ENCODE data around the gene CCDC146. TPM values are rescaled to one million over a fixed set of nuclear protein-coding genes. Genes with fewer than 3 reads are reported as not detected.
A peak's percentile ranks its signal among the peaks of the same experiment; 100 is the strongest.
"Not testable (repeated sequence)": the region's sequence is repeated elsewhere in the genome, so short reads cannot be mapped to it uniquely, and the experiment has no call there.

CCDC146 gene
- total RNA-seq, 1 experiment from 2014 or later, result 3.3 TPM

DNA sequence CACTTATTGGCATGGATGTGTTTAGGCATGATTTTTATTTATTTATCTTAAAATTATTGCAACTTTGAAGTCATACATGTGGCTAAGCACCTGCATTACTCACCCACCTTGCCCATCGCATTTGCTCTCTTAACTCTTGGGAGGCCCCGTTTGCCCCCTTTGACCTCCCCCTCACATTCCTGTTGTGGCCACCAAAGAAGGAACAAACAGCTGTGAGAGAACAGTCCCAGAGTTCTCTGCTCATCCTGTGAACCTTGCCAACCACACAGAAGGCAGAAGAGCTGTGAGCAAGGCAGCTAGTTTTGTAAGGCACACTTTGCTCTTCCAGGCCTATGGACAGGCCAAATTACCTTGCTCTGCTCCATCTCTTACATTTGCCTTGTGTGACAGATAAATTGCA is 100.8 kb downstream of the CCDC146 start:
- in situ Hi-C loops (cut with HindIII; ENCODE audit: low pct_unique_long_range_greater_than_20kb, low sequenced_read_pairs), result no loop called here
- DNase-seq (ENCODE audit: low read depth), result no peak

DNA sequence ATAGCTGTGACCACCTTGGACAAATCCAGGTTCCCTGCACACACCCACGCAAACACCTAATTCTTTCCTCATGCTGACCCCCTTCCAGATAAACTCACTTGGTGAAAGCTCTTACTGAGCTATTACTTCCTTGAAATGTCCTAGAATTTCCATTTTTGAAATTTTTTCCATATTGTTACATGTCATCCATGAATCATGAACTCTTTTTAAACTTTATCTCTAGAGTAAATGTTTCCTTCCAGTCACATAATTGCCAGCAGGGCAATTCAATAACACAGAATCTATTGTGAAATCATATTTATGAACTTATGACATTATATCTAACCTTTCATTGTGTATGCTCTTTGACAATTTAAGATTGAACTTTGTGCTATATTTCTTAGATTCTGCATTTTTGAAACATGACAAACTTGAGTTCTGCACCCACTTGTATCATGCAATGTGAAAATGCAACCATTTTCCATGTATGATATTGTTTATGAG is 104.0 kb downstream of the CCDC146 start:
- DNase-seq (ENCODE audit: low read depth), result no peak
- in situ Hi-C loops (cut with HindIII; ENCODE audit: low pct_unique_long_range_greater_than_20kb, low sequenced_read_pairs), result no loop called here

DNA sequence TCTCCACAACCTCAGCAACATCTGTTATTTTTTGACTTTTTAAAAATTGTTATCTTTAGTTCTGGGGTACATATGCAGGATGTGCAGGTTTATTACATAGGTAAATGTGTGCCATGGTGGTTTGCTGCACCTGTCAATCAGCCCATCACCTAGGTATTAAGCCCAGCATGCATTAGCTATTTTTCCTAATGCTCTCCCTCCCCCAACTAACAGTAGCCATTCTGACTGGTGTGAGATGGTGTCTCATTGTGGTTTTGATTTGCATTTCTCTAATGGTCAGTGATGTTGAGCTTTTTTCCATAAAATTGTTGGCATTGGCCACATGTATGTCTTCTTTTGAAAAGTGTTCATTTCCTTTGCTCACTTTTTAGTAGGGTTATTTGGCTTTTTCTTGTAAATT is 106.4 kb downstream of the CCDC146 start:
- DNase-seq (ENCODE audit: low read depth); in situ Hi-C loops (cut with HindIII; ENCODE audit: low pct_unique_long_range_greater_than_20kb, low sequenced_read_pairs): not testable (repeated sequence)

DNA sequence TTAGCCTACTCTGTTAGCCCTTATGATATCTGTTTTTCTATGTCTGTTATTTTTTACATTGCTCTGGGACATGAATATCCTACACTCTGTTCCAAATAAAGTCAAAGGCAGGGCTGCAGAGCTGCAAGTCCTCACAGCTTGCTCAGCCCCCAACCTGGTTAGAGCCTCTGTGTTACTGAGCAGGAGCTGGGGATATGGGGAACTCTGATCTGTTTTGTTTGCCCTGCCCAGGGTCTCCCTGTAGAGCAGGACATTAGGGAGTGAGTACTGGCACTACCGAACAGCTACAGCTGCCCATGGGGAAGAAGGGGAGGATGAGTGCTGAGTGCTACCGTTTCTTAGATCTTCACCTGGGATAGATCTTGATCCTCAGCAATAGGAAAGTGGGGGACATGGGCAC is 110.1 kb downstream of the CCDC146 start:
- no peak for DNase-seq (ENCODE audit: low read depth)

DNA sequence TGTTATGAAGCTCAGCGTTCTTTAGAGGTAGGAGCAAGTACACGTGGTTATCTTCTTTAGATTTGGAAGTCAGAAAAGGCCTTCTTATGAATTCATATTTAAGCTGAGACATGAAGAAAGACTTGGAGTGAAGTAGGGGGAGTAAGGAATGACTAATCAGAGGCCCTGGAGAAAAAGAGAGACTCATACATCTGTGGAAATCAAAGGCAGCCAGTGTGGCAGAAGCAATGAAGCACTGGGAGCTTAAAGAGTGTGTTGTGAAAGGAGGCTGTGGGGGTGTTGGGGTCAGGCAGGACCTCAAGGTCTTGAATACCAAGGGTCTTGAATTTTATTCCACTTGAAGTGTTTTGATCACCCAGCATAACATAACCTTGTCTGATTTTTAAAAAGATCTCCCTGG is 112.9 kb downstream of the CCDC146 start:
- DNase-seq (ENCODE audit: low read depth), result no peak
- in situ Hi-C loops (cut with HindIII; ENCODE audit: low pct_unique_long_range_greater_than_20kb, low sequenced_read_pairs), result no loop called here

More for the DNA sequence above, 110.1 kb downstream of the CCDC146 start:
- in situ Hi-C loops (cut with HindIII; ENCODE audit: low pct_unique_long_range_greater_than_20kb, low sequenced_read_pairs), result no loop called here

DNA sequence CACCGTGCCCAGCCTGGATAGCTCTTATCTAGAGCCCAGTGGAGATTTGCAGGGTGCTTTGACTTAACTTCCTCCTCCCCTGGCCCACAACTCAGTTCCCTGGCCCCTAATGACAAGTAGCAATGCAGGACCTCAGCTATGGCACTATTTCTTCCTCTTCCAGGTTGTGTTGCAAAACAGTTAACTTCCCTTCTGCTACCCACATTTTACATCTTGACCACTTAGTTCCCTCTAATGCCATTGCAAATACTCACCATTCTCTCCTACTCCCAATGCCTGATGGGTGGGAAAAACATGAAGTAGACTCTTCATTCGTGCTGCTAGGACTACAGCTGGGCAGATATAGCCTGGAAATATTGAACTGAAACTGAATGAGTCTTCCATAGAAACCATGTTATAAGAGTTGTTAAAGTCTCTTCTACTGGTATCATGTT is 116.3 kb downstream of the CCDC146 start:
- in situ Hi-C loops (cut with HindIII; ENCODE audit: low pct_unique_long_range_greater_than_20kb, low sequenced_read_pairs), result no loop called here
- DNase-seq (ENCODE audit: low read depth), result no peak

DNA sequence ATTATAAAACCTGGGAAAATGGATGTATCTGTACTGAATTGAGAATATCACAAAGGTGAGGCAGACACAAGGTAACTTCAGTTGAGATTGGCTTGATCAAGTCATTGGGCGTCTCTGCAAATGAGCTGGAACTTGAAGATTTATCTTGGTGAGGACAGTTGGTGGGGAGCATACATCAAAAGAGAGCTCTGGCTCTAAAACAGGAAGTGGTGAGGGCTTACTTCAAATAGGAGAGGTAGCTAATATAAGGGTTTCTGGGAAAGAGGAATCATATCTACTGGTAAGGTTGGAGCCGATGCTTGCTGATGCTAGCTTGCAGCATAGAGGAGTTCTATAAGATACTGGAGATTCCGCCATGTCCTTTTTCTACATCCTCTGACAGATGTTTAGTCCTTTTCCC is 117.1 kb downstream of the CCDC146 start:
- DNase-seq (ENCODE audit: low read depth), result no peak
- in situ Hi-C loops (cut with HindIII; ENCODE audit: low pct_unique_long_range_greater_than_20kb, low sequenced_read_pairs), result no loop called here

DNA sequence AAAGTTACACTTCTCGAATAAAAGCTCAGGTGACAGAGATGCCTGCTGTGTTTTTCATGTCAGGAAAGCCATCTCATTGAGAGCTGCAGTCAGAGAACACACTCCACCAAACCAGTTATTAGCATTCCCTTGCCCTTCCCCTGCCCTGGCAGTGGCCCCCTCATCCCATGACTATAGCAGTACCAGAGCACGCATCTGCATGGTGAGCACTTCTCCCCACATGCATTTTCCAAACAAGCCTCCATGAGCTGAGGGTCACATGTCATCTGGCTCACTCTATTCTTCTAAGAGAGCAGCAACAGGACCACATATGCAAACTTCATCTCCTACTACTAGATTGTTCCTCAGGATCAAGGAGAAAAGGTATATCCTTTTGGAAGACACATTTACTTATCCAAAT is 119.7 kb downstream of the CCDC146 start:
- in situ Hi-C loops (cut with HindIII; ENCODE audit: low pct_unique_long_range_greater_than_20kb, low sequenced_read_pairs), result no loop called here
- no peak for DNase-seq (ENCODE audit: low read depth)

DNA sequence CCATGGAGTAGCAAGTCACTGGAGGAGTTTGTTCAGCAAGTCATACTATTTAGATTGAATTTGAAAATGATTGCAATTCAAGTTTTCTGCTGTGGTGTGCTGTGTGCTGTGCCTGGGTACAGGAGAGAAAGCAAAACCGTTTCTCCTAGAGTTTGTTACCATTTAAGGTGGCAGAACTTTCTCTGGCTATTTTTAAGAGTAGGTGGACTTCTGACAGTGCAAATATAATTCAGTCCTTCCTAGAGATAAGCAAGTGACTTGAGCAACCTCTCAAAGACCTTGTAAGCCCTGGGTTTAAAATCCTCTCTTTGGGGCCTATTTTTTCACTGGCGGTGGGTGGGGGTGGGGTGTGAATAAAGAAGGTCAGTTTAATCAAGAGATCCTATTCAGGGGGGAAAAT is 120.1 kb downstream of the CCDC146 start:
- in situ Hi-C loops (cut with HindIII; ENCODE audit: low pct_unique_long_range_greater_than_20kb, low sequenced_read_pairs), result no loop called here
- DNase-seq (ENCODE audit: low read depth), result no peak

DNA sequence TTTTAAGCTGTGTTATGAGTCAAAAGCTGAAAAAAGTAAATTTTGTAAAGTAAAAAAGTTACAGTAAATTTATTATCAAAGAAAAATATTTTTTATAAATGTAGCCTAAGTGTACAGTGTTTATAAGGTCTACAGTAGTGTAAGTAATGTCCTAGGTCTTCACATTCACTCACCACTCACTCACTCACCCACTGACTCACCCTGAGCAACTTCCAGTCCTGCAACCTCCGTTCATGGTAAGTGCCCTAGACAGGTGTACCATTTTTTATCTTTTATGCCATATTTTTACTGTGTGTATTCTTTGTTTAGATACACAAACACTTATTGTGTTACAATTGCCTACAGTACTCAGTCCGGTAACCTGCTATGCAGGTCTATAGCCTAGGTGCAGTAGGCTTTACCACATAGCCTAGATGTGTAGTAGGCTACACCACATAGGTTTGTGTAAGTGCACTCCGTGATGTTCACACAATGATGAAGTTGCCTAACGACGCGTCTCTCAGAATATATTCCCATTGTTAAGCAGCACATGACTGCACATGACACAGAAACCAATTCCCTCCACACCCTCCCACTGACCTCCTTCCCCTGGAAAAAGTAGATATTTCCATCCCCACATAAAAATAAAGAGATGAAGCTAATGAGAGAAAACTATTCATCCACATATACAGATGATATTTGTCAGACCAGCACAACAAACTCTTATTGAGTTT is 122.0 kb downstream of the CCDC146 start:
- in situ Hi-C loops (cut with HindIII; ENCODE audit: low pct_unique_long_range_greater_than_20kb, low sequenced_read_pairs), result no loop called here
- DNase-seq (ENCODE audit: low read depth), result no peak

DNA sequence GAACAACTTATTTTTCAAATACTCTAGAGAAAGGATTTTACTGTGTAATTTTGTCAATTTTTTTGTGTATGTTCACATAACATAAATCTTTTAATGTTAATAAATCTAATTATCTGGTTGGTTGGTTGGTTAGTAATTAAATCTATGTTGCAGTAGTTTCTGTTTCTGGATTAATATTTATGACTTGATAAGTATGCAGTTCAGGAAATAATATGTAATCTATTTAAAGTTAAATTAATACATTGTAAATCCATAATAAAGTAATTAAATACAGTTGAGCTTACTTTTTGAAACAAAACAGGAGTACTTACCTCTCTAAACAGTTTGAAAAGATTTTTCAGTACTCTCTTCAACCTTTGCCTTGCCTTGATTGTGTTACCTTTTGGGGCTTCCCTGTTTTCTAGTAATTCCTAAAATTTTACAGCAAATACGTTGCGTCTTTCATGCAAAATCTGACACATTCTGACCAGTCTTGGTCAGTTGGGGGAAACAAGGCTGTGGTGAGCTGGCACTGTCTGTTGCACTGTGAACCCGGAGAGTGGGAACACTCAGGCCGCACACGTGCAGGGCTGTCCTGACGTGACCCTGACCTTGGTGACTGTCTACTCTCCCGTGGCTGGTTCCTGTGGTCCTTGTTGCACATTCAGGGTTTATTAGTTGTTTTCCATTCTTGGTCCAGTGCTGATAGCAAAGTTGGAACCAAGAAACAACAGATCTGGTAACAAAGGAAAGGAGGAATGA is 122.8 kb downstream of the CCDC146 start:
- no peak for DNase-seq (ENCODE audit: low read depth)
- in situ Hi-C loops (cut with HindIII; ENCODE audit: low pct_unique_long_range_greater_than_20kb, low sequenced_read_pairs), result no loop called here

DNA sequence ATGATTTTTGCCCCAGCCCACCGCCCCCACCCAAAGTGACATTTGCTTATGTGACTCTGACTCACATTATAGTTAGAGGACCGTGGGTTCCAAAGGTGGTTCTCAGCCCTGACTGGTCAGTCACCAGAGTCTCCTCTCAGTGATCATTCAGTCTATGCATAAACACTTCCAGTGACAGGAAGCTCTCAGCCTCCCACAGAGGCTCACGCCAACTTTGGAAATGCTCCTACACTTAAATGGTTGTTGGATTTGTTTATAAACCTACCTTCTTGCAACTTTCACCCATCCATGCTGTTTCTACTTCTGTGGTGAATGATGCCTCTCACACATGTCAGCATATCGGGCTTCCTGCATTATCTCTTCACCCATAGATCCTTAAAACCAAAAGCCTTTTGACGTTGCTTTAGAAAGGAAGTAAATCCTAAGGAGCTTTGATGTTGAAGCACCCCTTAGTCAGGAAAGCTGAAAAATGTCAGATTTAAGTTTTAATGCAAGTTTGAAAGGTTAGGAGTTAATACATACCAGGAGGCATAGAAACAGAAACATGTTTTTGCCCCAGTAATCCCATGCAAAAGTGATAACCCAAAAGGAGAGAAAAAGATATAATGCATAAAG is 123.7 kb downstream of the CCDC146 start:
- in situ Hi-C loops (cut with HindIII; ENCODE audit: low pct_unique_long_range_greater_than_20kb, low sequenced_read_pairs), result no loop called here
- DNase-seq (ENCODE audit: low read depth), result no peak

DNA sequence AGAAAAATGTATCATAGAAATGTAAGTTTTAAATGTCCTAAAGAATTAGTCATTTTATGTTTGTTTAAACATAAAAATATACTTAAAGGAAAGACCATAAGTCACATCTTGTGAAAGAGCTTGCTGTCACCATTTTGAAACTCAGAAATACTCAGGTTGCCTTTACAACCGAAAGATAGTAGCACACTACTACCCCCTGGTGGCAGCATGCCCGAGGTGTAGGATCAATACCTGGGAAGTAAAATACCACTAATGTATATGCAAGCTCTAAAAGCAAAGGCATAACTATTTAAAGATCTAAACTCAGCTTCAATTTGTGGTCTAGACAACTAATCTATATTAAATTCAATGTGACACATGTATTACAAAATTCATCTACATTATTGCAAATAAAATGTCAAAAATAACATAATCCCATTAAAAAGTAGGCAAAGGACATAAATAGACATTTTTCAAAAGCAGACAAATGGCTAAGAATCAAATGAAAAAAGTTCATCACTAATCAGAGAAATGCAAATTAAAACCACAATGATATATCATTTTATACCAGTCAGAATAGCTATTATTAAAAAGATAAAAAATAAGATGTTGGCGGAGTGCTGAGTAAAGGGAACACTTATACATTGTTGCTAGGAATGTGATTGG is 124.9 kb downstream of the CCDC146 start:
- in situ Hi-C loops (cut with HindIII; ENCODE audit: low pct_unique_long_range_greater_than_20kb, low sequenced_read_pairs), result no loop called here
- peak; percentile 26 for DNase-seq (ENCODE audit: low read depth)

DNA sequence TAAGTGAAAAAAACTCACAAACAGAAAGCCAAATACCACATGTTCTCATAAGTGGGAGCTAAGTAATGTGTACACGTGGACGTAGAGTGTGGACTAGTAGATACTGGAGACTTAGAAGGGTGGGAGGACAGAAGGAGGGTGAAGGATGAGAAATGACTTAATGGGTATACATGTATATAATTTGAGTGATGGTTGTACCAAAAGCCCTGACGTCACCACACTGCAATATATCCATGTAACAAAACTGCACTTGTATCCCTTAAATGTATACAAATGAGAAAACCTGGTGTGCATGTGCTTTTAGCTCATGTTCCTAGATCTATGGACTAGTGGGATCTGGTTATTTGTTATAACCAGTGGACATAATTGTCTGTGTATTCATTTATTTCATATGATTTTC is 125.7 kb downstream of the CCDC146 start:
- in situ Hi-C loops (cut with HindIII; ENCODE audit: low pct_unique_long_range_greater_than_20kb, low sequenced_read_pairs), result no loop called here

DNA sequence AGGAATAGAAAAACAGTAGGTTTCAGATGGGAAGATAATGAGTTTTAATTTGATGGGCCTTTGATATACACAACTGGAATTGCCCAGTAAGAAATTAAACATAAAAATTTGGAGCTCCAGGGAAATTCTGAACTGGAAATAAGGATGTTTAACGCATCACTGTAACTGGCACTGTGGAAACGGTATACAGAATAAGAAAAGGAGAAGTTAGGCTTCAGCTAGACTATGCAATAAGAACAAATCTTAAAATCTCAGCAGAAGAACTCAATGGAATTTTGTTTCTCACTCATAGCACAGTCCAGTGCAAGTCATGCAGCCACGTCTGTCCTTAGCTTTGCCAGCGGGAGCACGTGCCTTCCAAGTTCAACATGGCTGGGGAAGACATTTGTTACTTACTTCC is 130.1 kb downstream of the CCDC146 start:
- DNase-seq (ENCODE audit: low read depth), result no peak
- in situ Hi-C loops (cut with HindIII; ENCODE audit: low pct_unique_long_range_greater_than_20kb, low sequenced_read_pairs), result no loop called here

More for the DNA sequence above, 125.7 kb downstream of the CCDC146 start:
- no peak for DNase-seq (ENCODE audit: low read depth)

DNA sequence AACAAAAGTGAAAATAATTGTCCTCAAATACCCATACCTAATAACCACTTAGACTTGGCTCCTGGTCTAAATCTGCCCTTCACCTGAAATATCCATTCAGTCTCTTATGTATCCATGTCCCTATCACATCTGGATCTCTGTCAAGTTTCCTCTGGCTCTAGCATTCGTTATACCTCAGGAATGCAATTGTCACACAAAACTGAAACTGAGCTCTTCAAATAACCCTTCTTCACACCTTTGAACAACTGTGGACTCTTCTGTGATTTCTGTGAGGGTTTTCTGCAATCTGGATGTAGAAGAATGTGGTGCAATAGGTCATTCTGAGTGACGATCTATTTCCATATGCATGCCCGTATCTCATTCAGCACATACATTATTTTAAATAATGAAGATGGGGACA is 130.7 kb downstream of the CCDC146 start:
- DNase-seq (ENCODE audit: low read depth), result no peak
- in situ Hi-C loops (cut with HindIII; ENCODE audit: low pct_unique_long_range_greater_than_20kb, low sequenced_read_pairs), result no loop called here

DNA sequence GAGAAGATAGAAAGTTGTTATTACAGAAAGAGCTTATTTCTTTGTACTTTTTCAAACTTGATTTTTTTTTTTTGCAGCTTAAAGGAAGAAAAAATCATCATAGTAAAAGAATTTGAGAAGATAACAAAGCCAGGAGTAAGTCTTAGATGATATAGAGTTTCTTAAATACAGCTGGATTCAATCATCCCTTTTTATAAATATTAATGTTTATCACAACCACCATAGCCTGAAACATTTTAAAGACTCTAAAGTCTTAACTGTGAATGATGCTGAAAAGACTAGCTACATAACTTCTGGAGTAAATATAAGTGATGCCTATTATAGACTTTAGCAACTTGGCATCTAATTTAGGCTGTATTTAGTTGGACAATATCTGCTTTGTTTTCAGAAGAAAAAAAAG is 132.0 kb downstream of the CCDC146 start:
- no peak for DNase-seq (ENCODE audit: low read depth)
- in situ Hi-C loops (cut with HindIII; ENCODE audit: low pct_unique_long_range_greater_than_20kb, low sequenced_read_pairs), result no loop called here

DNA sequence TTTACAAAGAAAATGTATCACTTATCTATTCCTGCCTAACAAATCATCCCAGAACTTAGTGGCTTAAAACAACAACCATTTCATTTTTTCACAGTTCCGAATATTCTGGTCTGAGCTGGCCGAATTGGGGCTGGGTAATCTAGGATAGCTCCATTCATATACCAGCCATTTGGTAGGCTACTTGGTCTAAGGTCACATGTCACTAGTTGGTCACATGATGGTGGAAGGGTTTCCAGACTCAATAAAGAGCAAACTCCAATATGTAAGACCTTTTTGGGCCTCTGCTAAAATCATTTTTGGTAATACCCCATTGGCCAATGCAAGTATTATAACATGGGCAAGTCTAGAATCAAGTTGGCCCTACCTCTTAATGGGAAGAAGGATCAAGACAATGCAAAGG is 132.5 kb downstream of the CCDC146 start:
- in situ Hi-C loops (cut with HindIII; ENCODE audit: low pct_unique_long_range_greater_than_20kb, low sequenced_read_pairs), result no loop called here
- no peak for DNase-seq (ENCODE audit: low read depth)

DNA sequence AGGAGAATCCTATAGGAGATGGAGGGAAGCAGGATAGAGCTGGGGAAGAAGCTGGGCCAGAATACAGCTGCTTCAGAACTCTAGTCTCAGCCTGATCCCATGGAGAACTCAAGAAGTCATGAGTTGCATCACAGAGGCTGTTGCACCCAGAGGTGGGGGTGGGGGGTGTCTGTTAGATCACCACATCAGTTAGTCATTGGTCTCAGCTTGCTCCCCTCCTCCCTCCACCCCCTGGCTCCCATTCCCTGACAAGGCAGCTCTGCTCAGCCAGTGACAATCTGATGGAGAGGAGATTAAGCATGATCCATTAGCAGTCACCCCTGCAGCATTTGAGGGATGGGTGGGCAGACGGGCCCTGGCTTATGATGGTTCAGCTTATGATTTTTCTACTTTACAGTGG is 135.6 kb downstream of the CCDC146 start:
- in situ Hi-C loops (cut with HindIII; ENCODE audit: low pct_unique_long_range_greater_than_20kb, low sequenced_read_pairs), result no loop called here
- no peak for DNase-seq (ENCODE audit: low read depth)

Measured in Caki2 (cell line).